ENCODE data around the gene MSLN. TPM values are rescaled to one million over a fixed set of nuclear protein-coding genes. Genes with fewer than 3 reads are reported as not detected.

MSLN gene
- total RNA-seq, 4 donors from 2014 or later: 1.5 TPM; not detected in 3

- Histone ChIP-seq H3K36me3 (peaks cover 0 to 61% (median 0%) of the 10 kb centered on the region in 3 donors), H3K27me3 (no peaks in the 10 kb centered on the region), H3K27ac (peak within 1 kb of the TSS in 3 of 4 donors; percentile 33 to 81 (median 81)), H3K4me3 (peak within 1 kb of the TSS; percentile 81 to 95 (median 89)), H3K4me1 (peaks cover 0 to 42% (median 13%) of the 10 kb centered on the region in 4 donors), H3K9me3 (no peaks in the 10 kb centered on the region)
- DNase-seq (ENCODE audit: low spot score in 2 of 2): peak; percentile 86 to 90
- 0 to 1% methylated on average over 13 to 33 of the region's 97 CpGs for WGBS, 2 donors
- TF ChIP-seq, protein P1, sequence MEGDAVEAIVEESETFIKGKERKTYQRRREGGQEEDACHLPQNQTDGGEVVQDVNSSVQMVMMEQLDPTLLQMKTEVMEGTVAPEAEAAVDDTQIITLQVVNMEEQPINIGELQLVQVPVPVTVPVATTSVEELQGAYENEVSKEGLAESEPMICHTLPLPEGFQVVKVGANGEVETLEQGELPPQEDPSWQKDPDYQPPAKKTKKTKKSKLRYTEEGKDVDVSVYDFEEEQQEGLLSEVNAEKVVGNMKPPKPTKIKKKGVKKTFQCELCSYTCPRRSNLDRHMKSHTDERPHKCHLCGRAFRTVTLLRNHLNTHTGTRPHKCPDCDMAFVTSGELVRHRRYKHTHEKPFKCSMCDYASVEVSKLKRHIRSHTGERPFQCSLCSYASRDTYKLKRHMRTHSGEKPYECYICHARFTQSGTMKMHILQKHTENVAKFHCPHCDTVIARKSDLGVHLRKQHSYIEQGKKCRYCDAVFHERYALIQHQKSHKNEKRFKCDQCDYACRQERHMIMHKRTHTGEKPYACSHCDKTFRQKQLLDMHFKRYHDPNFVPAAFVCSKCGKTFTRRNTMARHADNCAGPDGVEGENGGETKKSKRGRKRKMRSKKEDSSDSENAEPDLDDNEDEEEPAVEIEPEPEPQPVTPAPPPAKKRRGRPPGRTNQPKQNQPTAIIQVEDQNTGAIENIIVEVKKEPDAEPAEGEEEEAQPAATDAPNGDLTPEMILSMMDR (IDR thresholded peaks at IDR 0.05): no peak
- TF ChIP-seq EP300 (IDR thresholded peaks at IDR 0.05) (no peak), POLR2A (IDR thresholded peaks at IDR 0.05) (no peak)
Observed at GRCh38 chr16:788399-789126, 28.0 kb downstream of the MSLN start, which contains the start of gene CHTF18. CHTF18 (plus strand) TSS chr16:788620; CDS start chr16:788685, 65 bp downstream.

- H3K4me3 ChIP-seq: peak overlapping the region; percentile 65 to 95 (median 89)
- H3K27me3 ChIP-seq: no peaks in the 10 kb centered on the region
- no peak for TF ChIP-seq POLR2A (IDR thresholded peaks at IDR 0.05)
- TF ChIP-seq, protein P1 (IDR thresholded peaks at IDR 0.05): no peak
- H3K9me3 ChIP-seq: no peaks in the 10 kb centered on the region
- DNase-seq (ENCODE audit: low spot score in 2 of 2): no peak
- 70 to 74% methylated on average over 18 to 29 of the region's 33 CpGs for WGBS, 2 donors
- H3K4me1 ChIP-seq: peaks cover 0 to 37% (median 13%) of the 10 kb centered on the region in 4 donors
- peak overlapping the region in 1 of 4 donors; percentile 44 for H3K27ac ChIP-seq
- H3K36me3 ChIP-seq: peaks cover 0 to 69% (median 0%) of the 10 kb centered on the region in 3 donors
Observed at GRCh38 chr16:789191-789850, 28.8 kb downstream of the MSLN start.

GRCh38 chr16:790086-790485, 29.6 kb downstream of the MSLN start:
- H3K27me3 ChIP-seq: no peaks in the 10 kb centered on the region
- no peak for DNase-seq (ENCODE audit: low spot score in 2 of 2)
- 91 to 96% methylated on average over 15 to 17 of the region's 17 CpGs for WGBS, 2 donors
- H3K36me3 ChIP-seq: peaks cover 0 to 67% (median 0%) of the 10 kb centered on the region in 3 donors
- no peaks in the 10 kb centered on the region for H3K9me3 ChIP-seq
- no peak overlapping the region for H3K27ac ChIP-seq
- no peak for TF ChIP-seq EP300 (IDR thresholded peaks at IDR 0.05)
- TF ChIP-seq, protein P1 (IDR thresholded peaks at IDR 0.05): no peak
- TF ChIP-seq POLR2A (IDR thresholded peaks at IDR 0.05): no peak
- H3K4me3 ChIP-seq: no peak overlapping the region
- peaks cover 0 to 37% (median 13%) of the 10 kb centered on the region in 4 donors for H3K4me1 ChIP-seq

GRCh38 chr16:791131-791530, 30.6 kb downstream of the MSLN start:
- Histone ChIP-seq H3K4me3 (no peak overlapping the region), H3K27me3 (peaks cover 0 to 4% of the 10 kb centered on the region in 2 donors), H3K36me3 (peaks cover 0 to 58% (median 0%) of the 10 kb centered on the region in 3 donors), H3K4me1 (peaks cover 0 to 30% (median 13%) of the 10 kb centered on the region in 4 donors), H3K9me3 (no peaks in the 10 kb centered on the region), H3K27ac (no peak overlapping the region)
- TF ChIP-seq, protein P1 (IDR thresholded peaks at IDR 0.05): no peak
- TF ChIP-seq EP300 (IDR thresholded peaks at IDR 0.05) (no peak), POLR2A (IDR thresholded peaks at IDR 0.05) (no peak)
- DNase-seq (ENCODE audit: low spot score in 2 of 2): no peak
- 93 to 97% methylated on average over 9 to 23 of the region's 23 CpGs for WGBS, 2 donors

Measured in tibial nerve (tissue), 4 donors.